ENCODE measurements around the gene SPOPL. TPM values are rescaled to one million over a fixed set of nuclear protein-coding genes. Genes with fewer than 3 reads are reported as not detected.

SPOPL gene
- total and polyA plus RNA-seq, 9 of the 15 experiments (the other 6 are each of a cell fraction or from before 2014, with no cell fraction given) = 0.53 to 6.1 (median 4.1) TPM

GRCh38 chr2:138501425-138502254, at the start of gene SPOPL (continued):
- TF ChIP-seq ARID2 (IDR thresholded peaks at IDR 0.05) (no peak), ZNF785 (CRISPR knock-in tag; IDR thresholded peaks at IDR 0.05) (no peak), CHCHD3 (CRISPR knock-in tag; IDR thresholded peaks at IDR 0.05) (no peak), HMG20A (CRISPR knock-in tag; conservative IDR thresholded peaks at IDR 0.05) (no peak), ZNF77 (CRISPR knock-in tag; IDR thresholded peaks at IDR 0.05) (no peak), POLR3G (IDR thresholded peaks at IDR 0.05; ENCODE audit: extremely low read depth, insufficient read length, insufficient replicate concordance) (no peak), SIX5 (IDR thresholded peaks at IDR 0.05; ENCODE audit: borderline replicate concordance in 1 of 2, insufficient read depth in 1 of 2, low read depth in 1 of 2, low read length in 2 of 2) (no peak), ZNF507 (tag; conservative IDR thresholded peaks at IDR 0.05) (no peak), HDAC6 (IDR thresholded peaks at IDR 0.05; ENCODE audit: low read depth, low read length) (no peak), PTBP1 (IDR thresholded peaks at IDR 0.05; ENCODE audit: low read depth, low read length) (no peak), FOXO4 (CRISPR knock-in tag; IDR thresholded peaks at IDR 0.05) (no peak), ZNF280B (CRISPR knock-in tag; IDR thresholded peaks at IDR 0.05) (no peak), E2F8 (IDR thresholded peaks at IDR 0.05; ENCODE audit: low read depth, partially characterized antibody) (no peak), SNRNP70 (optimal IDR thresholded peaks at IDR 0.05; ENCODE audit: low read depth, low read length) (no peak), ZFPM2 (CRISPR knock-in tag; IDR thresholded peaks at IDR 0.05) (no peak), PURB (CRISPR knock-in tag; IDR thresholded peaks at IDR 0.05; ENCODE audit: low read depth) (no peak), CBX1 (IDR thresholded peaks at IDR 0.05; ENCODE audit: low read depth) (peak; percentile 69; the same call in 1 of the 2 replicates), PHB (CRISPR knock-in tag; IDR thresholded peaks at IDR 0.05) (no peak), TAF15 (IDR thresholded peaks at IDR 0.05; ENCODE audit: low read depth, low read length) (no peak)
- TF ChIP-seq, protein P1, sequence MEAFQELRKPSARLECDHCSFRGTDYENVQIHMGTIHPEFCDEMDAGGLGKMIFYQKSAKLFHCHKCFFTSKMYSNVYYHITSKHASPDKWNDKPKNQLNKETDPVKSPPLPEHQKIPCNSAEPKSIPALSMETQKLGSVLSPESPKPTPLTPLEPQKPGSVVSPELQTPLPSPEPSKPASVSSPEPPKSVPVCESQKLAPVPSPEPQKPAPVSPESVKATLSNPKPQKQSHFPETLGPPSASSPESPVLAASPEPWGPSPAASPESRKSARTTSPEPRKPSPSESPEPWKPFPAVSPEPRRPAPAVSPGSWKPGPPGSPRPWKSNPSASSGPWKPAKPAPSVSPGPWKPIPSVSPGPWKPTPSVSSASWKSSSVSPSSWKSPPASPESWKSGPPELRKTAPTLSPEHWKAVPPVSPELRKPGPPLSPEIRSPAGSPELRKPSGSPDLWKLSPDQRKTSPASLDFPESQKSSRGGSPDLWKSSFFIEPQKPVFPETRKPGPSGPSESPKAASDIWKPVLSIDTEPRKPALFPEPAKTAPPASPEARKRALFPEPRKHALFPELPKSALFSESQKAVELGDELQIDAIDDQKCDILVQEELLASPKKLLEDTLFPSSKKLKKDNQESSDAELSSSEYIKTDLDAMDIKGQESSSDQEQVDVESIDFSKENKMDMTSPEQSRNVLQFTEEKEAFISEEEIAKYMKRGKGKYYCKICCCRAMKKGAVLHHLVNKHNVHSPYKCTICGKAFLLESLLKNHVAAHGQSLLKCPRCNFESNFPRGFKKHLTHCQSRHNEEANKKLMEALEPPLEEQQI (IDR thresholded peaks at IDR 0.05) = no peak
